C4-2B (cell line): ENCODE results near the gene FGL2.

ENCODE experiments used
- H3K27ac ChIP-seq: fragments of 450-650 bp; 2 replicates; pipeline ENCODE4 v1.5.1; 2017
- ZFX ChIP-seq: fragments of 450-650 bp; IDR thresholded peaks from 2 replicates; pipeline ENCODE4 v1.6.1; 2017
- TF ChIP-seq, protein P1 (sequence below): fragments of 450-650 bp; conservative IDR thresholded peaks from 2 replicates; pipeline ENCODE4 v1.5.1; 2017; ENCODE audit warnings: mild to moderate bottlenecking

Gene FGL2

GRCh38 chr7:77208416-77208815 lies 8.8 kb upstream of the FGL2 start:
- TF ChIP-seq, protein P1, sequence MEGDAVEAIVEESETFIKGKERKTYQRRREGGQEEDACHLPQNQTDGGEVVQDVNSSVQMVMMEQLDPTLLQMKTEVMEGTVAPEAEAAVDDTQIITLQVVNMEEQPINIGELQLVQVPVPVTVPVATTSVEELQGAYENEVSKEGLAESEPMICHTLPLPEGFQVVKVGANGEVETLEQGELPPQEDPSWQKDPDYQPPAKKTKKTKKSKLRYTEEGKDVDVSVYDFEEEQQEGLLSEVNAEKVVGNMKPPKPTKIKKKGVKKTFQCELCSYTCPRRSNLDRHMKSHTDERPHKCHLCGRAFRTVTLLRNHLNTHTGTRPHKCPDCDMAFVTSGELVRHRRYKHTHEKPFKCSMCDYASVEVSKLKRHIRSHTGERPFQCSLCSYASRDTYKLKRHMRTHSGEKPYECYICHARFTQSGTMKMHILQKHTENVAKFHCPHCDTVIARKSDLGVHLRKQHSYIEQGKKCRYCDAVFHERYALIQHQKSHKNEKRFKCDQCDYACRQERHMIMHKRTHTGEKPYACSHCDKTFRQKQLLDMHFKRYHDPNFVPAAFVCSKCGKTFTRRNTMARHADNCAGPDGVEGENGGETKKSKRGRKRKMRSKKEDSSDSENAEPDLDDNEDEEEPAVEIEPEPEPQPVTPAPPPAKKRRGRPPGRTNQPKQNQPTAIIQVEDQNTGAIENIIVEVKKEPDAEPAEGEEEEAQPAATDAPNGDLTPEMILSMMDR = no peak
- TF ChIP-seq ZFX = no peak
- no peak overlapping the region for H3K27ac ChIP-seq

DNA sequence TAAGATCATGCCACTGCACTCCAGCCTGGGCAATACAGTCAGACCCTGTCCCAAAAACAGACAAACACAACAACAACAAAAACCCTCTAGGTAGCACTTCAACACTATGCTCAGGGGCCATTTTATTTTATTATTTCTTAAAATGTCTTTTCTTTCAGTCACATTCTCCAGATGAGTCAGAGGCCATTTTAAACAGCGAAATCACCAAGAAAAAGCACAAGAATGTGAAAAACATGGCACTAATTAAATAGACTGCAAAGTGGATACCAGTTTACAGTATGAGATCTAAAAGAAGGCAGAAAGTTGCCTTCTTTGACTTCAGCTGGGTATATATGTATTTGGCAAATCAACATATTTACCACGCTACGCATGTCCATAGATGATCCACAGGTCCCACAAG lies 6.1 kb upstream of the FGL2 start:
- TF ChIP-seq, protein P1 = no peak
- TF ChIP-seq ZFX = no peak
- H3K27ac ChIP-seq = no peak overlapping the region

GRCh38 chr7:77202481-77202976 lies 2.9 kb upstream of the FGL2 start:
- TF ChIP-seq ZFX = no peak
- TF ChIP-seq, protein P1 = no peak
- no peak overlapping the region for H3K27ac ChIP-seq

DNA sequence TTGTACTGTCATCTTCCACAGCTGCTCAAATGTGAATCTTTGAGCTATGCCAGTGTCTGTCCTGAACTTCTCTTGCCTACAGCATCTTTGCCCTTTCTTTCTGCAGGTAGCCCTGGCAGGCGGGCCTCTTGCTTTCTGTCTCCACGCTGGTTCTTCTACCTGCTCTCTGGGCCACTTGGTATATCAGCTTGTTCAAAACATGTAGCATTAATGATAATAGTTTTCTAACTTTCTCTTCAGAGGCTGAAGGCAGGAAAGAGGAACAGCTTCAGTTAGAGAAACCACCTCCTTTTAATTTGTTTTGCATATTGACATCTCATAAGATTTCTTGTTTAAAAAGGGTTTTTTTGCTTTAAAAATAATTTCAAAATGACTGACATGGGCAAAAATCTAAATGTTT lies 923 bp upstream of the FGL2 start:
- TF ChIP-seq, protein P1 = no peak
- no peak for TF ChIP-seq ZFX
- H3K27ac ChIP-seq = no peak overlapping the region

DNA sequence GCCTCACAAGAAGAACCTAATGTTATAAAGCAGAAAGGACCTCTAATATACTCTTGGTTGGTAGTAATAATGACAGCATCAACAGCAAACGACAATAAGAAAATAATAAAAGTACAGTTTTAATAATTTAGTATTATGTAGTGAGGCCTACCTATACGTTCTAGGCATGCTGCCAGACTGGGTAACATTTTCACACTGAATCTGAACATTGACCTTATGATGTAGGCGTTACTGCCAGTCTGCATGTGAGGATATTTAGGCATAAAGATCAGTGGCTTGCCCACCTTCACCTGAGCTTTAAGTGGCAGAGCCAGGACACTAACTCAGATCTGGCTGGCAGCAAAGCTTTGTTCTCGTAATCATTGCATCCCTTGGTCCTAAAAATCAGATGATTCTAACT lies 2.5 kb downstream of the FGL2 start:
- no peak overlapping the region for H3K27ac ChIP-seq
- TF ChIP-seq, protein P1 = no peak
- TF ChIP-seq ZFX = no peak

GRCh38 chr7:77188731-77189437 lies 10.7 kb downstream of the FGL2 start:
- no peak for TF ChIP-seq ZFX
- TF ChIP-seq, protein P1 = no peak
- H3K27ac ChIP-seq = no peak overlapping the region

GRCh38 chr7:77185866-77186265 lies 13.8 kb downstream of the FGL2 start:
- TF ChIP-seq ZFX = no peak
- TF ChIP-seq, protein P1 = no peak
- H3K27ac ChIP-seq = no peak overlapping the region
